Measurements from ENCODE around the gene NPW.
A peak's percentile ranks its signal among the peaks of the same experiment; 100 is the strongest.

NPW gene

DNA sequence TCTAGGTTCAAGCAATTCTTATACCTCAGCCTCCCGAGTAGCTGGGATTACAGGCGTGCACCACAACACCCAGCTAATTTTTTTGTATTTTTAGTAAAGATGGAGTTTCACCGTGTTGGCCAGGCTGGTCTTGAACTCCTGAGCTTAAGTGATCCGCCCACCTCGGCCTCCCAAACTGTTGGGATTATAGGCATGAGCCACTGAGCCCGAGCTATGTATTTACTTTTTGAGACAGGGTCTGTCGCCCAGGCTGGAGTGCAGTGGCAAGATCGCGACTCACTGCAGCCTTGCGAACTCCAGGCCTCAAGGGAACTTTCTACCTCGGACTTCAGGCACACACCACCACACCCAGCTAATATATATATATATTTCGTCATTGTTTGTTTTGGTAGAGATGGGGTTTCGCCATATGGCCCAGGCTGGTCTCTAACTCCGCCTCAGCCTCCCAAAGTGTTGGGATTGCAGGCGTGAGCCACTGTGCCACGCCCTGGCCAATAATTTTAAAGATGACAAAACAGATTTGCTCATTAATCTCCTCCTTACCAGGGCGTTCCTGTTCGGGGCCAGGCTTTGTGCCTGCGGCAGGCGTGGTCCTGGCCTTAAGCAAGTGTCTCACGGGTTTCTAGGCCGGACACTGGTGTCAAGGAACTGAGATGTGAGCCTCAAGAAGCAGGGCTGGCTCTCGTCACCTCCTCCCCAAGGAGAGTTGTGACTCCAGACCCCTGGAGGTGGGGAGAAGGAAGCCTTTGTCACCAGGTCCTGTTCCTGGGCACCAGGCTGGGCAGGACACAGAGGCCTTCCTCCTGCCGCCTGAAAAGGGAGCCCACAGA lies 4.3 kb upstream of the NPW start:
- TF ChIP-seq, protein P1, sequence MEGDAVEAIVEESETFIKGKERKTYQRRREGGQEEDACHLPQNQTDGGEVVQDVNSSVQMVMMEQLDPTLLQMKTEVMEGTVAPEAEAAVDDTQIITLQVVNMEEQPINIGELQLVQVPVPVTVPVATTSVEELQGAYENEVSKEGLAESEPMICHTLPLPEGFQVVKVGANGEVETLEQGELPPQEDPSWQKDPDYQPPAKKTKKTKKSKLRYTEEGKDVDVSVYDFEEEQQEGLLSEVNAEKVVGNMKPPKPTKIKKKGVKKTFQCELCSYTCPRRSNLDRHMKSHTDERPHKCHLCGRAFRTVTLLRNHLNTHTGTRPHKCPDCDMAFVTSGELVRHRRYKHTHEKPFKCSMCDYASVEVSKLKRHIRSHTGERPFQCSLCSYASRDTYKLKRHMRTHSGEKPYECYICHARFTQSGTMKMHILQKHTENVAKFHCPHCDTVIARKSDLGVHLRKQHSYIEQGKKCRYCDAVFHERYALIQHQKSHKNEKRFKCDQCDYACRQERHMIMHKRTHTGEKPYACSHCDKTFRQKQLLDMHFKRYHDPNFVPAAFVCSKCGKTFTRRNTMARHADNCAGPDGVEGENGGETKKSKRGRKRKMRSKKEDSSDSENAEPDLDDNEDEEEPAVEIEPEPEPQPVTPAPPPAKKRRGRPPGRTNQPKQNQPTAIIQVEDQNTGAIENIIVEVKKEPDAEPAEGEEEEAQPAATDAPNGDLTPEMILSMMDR (IDR thresholded peaks at IDR 0.05; ENCODE audit: low read depth, low read length, missing control alignments) = no peak
- DNase-seq (ENCODE audit: extremely low read depth, low read depth) = no peak
- no peak overlapping the region for H3K4me3 ChIP-seq (replicated peaks; ENCODE audit: low read depth, low read length)

DNA sequence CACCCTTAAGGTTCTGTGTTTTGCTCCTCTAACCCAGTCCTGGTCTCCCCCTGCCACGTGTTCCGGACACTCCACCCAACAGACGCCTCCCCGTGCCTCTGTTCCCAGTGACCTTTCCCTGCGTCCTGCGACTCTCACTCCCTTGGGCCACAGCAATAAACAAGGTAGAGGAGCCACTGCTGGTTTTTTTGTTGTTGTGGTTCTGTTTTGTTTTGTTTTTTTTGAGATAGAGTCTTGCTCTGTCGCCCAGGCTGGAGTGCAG lies 3.7 kb upstream of the NPW start:
- TF ChIP-seq, protein P1 (IDR thresholded peaks at IDR 0.05; ENCODE audit: low read depth, low read length, missing control alignments) = no peak
- no peak overlapping the region for H3K4me3 ChIP-seq (replicated peaks; ENCODE audit: low read depth, low read length)
- no peak for DNase-seq (ENCODE audit: extremely low read depth, low read depth)

DNA sequence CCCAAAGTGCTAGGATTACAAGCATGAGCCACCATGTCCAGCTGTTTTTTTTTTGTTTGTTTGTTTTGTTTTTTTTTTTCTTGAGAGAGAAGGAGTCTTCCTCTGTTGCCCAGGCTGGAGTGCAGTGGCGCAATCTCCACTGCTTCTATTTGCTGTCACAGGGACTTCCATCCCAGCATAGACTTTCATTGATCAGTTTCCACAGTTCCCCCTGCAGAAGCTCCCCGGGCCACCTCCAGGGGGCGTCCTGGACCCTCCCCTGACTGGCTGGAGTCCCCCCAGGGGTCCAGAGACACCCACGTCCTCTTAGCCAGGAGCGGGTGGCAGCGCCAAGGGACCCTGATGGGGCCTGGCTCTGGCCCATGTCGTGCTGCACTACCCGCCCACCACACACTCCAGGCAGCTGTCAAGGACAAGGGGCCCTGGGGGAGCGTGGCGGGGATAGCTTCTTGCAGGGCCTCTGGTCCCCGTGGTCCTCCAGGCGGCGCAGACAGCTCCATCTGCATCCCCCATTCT lies 3.1 kb upstream of the NPW start:
- TF ChIP-seq, protein P1 (IDR thresholded peaks at IDR 0.05; ENCODE audit: low read depth, low read length, missing control alignments) = peak; percentile 66
- DNase-seq (ENCODE audit: extremely low read depth, low read depth) = no peak
- H3K4me3 ChIP-seq (replicated peaks; ENCODE audit: low read depth, low read length) = no peak overlapping the region

DNA sequence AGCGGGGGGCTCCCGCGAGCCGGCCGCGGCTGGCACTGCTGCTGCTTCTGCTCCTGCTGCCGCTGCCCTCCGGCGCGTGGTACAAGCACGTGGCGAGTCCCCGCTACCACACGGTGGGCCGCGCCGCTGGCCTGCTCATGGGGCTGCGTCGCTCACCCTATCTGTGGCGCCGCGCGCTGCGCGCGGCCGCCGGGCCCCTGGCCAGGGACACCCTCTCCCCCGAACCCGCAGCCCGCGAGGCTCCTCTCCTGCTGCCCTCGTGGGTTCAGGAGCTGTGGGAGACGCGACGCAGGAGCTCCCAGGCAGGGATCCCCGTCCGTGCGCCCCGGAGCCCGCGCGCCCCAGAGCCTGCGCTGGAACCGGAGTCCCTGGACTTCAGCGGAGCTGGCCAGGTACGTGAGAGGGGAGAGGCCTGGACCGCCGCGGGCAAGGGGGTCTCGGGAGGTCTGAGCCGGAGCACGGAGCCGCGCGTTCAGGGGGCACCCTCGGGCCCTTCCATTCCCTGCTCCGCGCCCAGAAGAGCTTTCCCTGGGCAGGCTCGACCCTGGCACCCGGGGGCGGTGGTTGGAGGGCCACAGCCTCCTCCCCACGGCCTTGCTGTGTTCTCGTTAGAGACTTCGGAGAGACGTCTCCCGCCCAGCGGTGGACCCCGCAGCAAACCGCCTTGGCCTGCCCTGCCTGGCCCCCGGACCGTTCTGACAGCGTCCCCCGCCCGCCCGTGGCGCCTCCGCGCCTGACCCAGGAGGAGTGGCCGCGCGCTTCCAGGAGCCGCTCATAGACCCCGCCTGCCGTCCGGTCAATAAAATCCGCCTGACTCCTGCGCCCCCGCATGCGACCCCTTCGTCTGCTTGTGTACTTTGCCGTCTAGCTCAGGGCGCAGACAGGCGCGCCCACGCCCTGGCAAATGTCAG lies 591 bp downstream of the NPW start:
- TF ChIP-seq, protein P1 (IDR thresholded peaks at IDR 0.05; ENCODE audit: low read depth, low read length, missing control alignments) = no peak
- H3K4me3 ChIP-seq (replicated peaks; ENCODE audit: low read depth, low read length) = peak overlapping the region; percentile 59
- DNase-seq (ENCODE audit: extremely low read depth, low read depth) = no peak

DNA sequence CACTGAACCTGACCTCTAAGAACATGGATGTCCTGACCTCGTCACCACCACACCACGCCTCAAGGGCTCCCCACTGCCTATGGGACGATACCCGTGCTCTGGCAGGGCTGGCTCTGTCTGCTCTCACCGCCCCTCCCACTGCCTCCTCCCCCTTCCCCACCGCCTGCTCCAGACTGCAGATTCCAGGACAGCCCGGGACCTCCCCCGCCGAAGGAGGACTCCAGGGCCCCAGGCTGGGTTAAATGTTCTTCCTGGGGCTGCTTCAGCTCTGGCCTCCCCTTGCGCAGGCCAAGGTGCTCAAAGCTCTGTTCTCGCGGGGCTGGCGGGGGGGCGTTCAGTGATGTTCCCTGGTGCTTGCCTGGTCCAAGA lies 3.1 kb downstream of the NPW start:
- DNase-seq (ENCODE audit: extremely low read depth, low read depth) = no peak
- TF ChIP-seq, protein P1 (IDR thresholded peaks at IDR 0.05; ENCODE audit: low read depth, low read length, missing control alignments) = no peak
- H3K4me3 ChIP-seq (replicated peaks; ENCODE audit: low read depth, low read length) = no peak overlapping the region; the same call in 1 of the 2 replicates

DNA sequence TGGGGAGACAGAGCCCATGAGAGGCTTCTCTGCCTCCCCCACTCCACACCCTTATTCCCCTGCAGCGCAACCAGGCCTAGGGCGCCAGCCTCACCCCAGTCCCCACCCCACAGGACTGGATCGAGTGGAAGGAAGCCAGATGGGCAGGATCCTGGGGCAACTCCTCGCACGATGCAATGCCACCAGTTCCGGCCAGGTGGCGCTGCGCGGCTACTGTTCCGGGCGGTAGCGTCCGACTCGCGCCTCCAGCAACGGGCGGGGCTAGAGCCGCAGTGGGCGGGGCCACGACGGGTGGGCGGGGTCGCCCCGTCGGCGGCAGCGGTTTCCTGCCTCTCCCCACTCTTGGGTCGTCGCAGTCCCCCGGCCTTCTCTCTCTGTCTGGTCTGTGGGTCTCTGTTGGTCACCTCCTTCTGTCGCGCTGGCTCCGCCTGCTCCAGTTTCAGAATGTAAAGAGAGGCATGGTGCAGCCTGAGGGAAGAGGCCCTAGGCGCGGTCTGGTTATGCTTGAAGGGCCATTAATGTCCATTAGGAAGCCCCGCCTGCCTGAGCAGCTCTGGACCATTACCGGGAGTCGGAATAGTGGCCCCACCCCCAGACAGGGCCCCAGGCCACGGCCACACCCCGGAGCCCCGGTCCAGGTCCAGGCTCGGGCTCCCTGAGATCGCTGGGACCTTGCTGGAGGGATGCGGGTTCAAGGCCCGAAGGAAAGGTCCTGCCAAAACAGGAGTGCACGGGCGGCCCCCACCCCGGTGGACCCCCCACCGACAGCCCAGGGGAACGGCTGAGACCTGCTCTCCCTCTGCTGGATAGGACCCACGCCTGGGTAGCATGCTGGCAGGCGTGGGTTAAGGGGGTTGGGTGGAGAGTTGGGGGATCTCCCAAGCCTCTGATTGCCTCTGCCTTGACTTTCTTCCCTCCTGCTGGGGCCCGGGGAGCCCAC lies 3.8 kb downstream of the NPW start:
- TF ChIP-seq, protein P1 (IDR thresholded peaks at IDR 0.05; ENCODE audit: low read depth, low read length, missing control alignments) = peak; percentile 86
- DNase-seq (ENCODE audit: extremely low read depth, low read depth) = no peak
- no peak overlapping the region; the same call in 1 of the 2 replicates for H3K4me3 ChIP-seq (replicated peaks; ENCODE audit: low read depth, low read length)
